ENCODE measurements around the gene IQCE. TPM values are rescaled to one million over a fixed set of nuclear protein-coding genes. Genes with fewer than 3 reads are reported as not detected.

The IQCE gene
- total and polyA plus RNA-seq, 2 experiments from 2014 or later = 11.8 to 13.3 TPM

- H3K4me1 ChIP-seq (ENCODE audit: insufficient read depth) = peaks cover 55% of the 10 kb centered on the region
- H2AFZ ChIP-seq = no peak overlapping the region
- no peak for DNase-seq (ENCODE audit: low spot score)
- peaks cover 6% of the 10 kb centered on the region for H3K79me2 ChIP-seq
- peaks cover 9% of the 10 kb centered on the region for H3K27me3 ChIP-seq
- H4K20me1 ChIP-seq (ENCODE audit: insufficient read depth, poor library complexity, severe bottlenecking) = peaks cover 3% of the 10 kb centered on the region
- TF ChIP-seq EZH2phosphoT487 (IDR thresholded peaks at IDR 0.05; ENCODE audit: low read depth, severe bottlenecking, unreplicated experiment) = no peak
- TF ChIP-seq EZH2 (IDR thresholded peaks at IDR 0.05; ENCODE audit: borderline replicate concordance) = no peak
- TF ChIP-seq CTCF (IDR thresholded peaks at IDR 0.05; ENCODE audit: poor library complexity) = no peak
- no peak overlapping the region for H3K4me3 ChIP-seq
- no peaks in the 10 kb centered on the region for H3K9me3 ChIP-seq (ENCODE audit: low read depth)
- 88% methylated on average over 33 of the region's 53 CpGs for WGBS (ENCODE audit: low lambda C conversion rate, missing lambda C conversion rate)
- H3K9me2 ChIP-seq (replicated peaks; ENCODE audit: insufficient read depth) = no peaks in the 10 kb centered on the region
- peak overlapping the region; percentile 49 for H3K4me2 ChIP-seq
- H3K27ac ChIP-seq = peak overlapping the region; percentile 89
- no peaks in the 10 kb centered on the region for H3K36me3 ChIP-seq (replicated peaks; ENCODE audit: insufficient read depth, low read depth)
Observed at GRCh38 chr7:2524808-2525657, 33.7 kb upstream of the IQCE start.

GRCh38 chr7:2525658-2526630 is 32.8 kb upstream of the IQCE start:
- Histone ChIP-seq H3K27me3 (peaks cover 6% of the 10 kb centered on the region), H3K36me3 (replicated peaks; ENCODE audit: insufficient read depth, low read depth) (no peaks in the 10 kb centered on the region), H3K4me2 (no peak overlapping the region), H3K4me3 (no peak overlapping the region), H3K4me1 (ENCODE audit: insufficient read depth) (peaks cover 57% of the 10 kb centered on the region), H3K27ac (no peak overlapping the region), H2AFZ (no peak overlapping the region), H3K79me2 (peaks cover 6% of the 10 kb centered on the region), H3K9me2 (replicated peaks; ENCODE audit: insufficient read depth) (no peaks in the 10 kb centered on the region), H4K20me1 (ENCODE audit: insufficient read depth, poor library complexity, severe bottlenecking) (no peaks in the 10 kb centered on the region), H3K9me3 (ENCODE audit: low read depth) (no peaks in the 10 kb centered on the region)
- WGBS (ENCODE audit: low lambda C conversion rate, missing lambda C conversion rate) = 88% methylated on average over 32 of the region's 36 CpGs
- no peak for TF ChIP-seq CTCF (IDR thresholded peaks at IDR 0.05; ENCODE audit: poor library complexity)
- no peak for TF ChIP-seq EZH2phosphoT487 (IDR thresholded peaks at IDR 0.05; ENCODE audit: low read depth, severe bottlenecking, unreplicated experiment)
- no peak for TF ChIP-seq EZH2 (IDR thresholded peaks at IDR 0.05; ENCODE audit: borderline replicate concordance)
- no peak for DNase-seq (ENCODE audit: low spot score)

- no peak overlapping the region for H3K4me2 ChIP-seq
- H2AFZ ChIP-seq = no peak overlapping the region
- peaks cover 57% of the 10 kb centered on the region for H3K4me1 ChIP-seq (ENCODE audit: insufficient read depth)
- no peak overlapping the region for H3K4me3 ChIP-seq
- DNase-seq (ENCODE audit: low spot score) = no peak
- TF ChIP-seq EZH2phosphoT487 (IDR thresholded peaks at IDR 0.05; ENCODE audit: low read depth, severe bottlenecking, unreplicated experiment) (no peak), CTCF (IDR thresholded peaks at IDR 0.05; ENCODE audit: poor library complexity) (no peak), EZH2 (IDR thresholded peaks at IDR 0.05; ENCODE audit: borderline replicate concordance) (no peak)
- H3K9me2 ChIP-seq (replicated peaks; ENCODE audit: insufficient read depth) = no peaks in the 10 kb centered on the region
- H3K79me2 ChIP-seq = peaks cover 6% of the 10 kb centered on the region
- H3K27ac ChIP-seq = peak overlapping the region; percentile 54
- H3K27me3 ChIP-seq = peaks cover under 1% of the 10 kb centered on the region
- no peaks in the 10 kb centered on the region for H3K36me3 ChIP-seq (replicated peaks; ENCODE audit: insufficient read depth, low read depth)
- no peaks in the 10 kb centered on the region for H4K20me1 ChIP-seq (ENCODE audit: insufficient read depth, poor library complexity, severe bottlenecking)
- no peaks in the 10 kb centered on the region for H3K9me3 ChIP-seq (ENCODE audit: low read depth)
- WGBS (ENCODE audit: low lambda C conversion rate, missing lambda C conversion rate) = 92% methylated on average over 40 of the region's 40 CpGs
Observed at GRCh38 chr7:2526659-2527504, 31.9 kb upstream of the IQCE start.
